Stromal cell of bone marrow (primary cell): ENCODE data around the gene MYO16.
"Not testable (repeated sequence)": the region's sequence is repeated elsewhere in the genome, so short reads cannot be mapped to it uniquely, and the experiment has no call there.

Experiments
- DNase-seq: peaks from one replicate; pipeline ENCODE4 v3.0.0-alpha.2; 2012; ENCODE audit warnings: low read depth

The MYO16 gene

GRCh38 chr13:108742701-108743451 lies 113.5 kb downstream of the MYO16 start:
- no peak for DNase-seq

GRCh38 chr13:108743522-108743921 lies 114.1 kb downstream of the MYO16 start:
- DNase-seq = no peak

- DNase-seq = no peak
Measured at GRCh38 chr13:108747843-108748242, 118.4 kb downstream of the MYO16 start.

- no peak for DNase-seq
Measured at GRCh38 chr13:108752276-108752675, 122.9 kb downstream of the MYO16 start.

- DNase-seq = no peak
Measured at GRCh38 chr13:108755083-108755482, 125.7 kb downstream of the MYO16 start.

- no peak for DNase-seq
Measured at GRCh38 chr13:108760129-108760528, 130.7 kb downstream of the MYO16 start.

- DNase-seq = no peak
Measured at GRCh38 chr13:108760541-108760940, 131.1 kb downstream of the MYO16 start.

GRCh38 chr13:108768035-108768434 lies 138.6 kb downstream of the MYO16 start:
- DNase-seq = no peak

GRCh38 chr13:108769213-108770070 lies 140.0 kb downstream of the MYO16 start:
- DNase-seq = no peak

- DNase-seq = no peak
Measured at GRCh38 chr13:108775597-108775996, 146.2 kb downstream of the MYO16 start.

GRCh38 chr13:108776650-108777049 lies 147.2 kb downstream of the MYO16 start:
- no peak for DNase-seq

GRCh38 chr13:108777421-108778420 lies 148.3 kb downstream of the MYO16 start:
- no peak for DNase-seq

- no peak for DNase-seq
Measured at GRCh38 chr13:108779308-108779707, 149.9 kb downstream of the MYO16 start.

GRCh38 chr13:108780706-108781105 lies 151.3 kb downstream of the MYO16 start:
- no peak for DNase-seq

- DNase-seq = no peak
Measured at GRCh38 chr13:108781312-108781711, 151.9 kb downstream of the MYO16 start.

GRCh38 chr13:108782480-108782879 lies 153.1 kb downstream of the MYO16 start:
- DNase-seq = not testable (repeated sequence)

GRCh38 chr13:108785844-108786243 lies 156.4 kb downstream of the MYO16 start:
- DNase-seq = no peak

GRCh38 chr13:108786456-108787200 lies 157.2 kb downstream of the MYO16 start:
- DNase-seq = no peak

- DNase-seq = no peak
Measured at GRCh38 chr13:108787700-108788414, 158.4 kb downstream of the MYO16 start.

GRCh38 chr13:108789476-108789875 lies 160.1 kb downstream of the MYO16 start:
- no peak for DNase-seq

- DNase-seq = no peak
Measured at GRCh38 chr13:108795841-108796240, 166.4 kb downstream of the MYO16 start.
